HG03064 (cell line): Measurements from ENCODE around the gene NHS.

ENCODE experiments used
- ATAC-seq: cut with Tn5 transposase; IDR thresholded peaks from one replicate; pipeline ENCODE4 v1.9.1; 2021; ENCODE audit warnings: low read depth; ENCODE audit not compliant: unreplicated experiment

NHS gene

DNA sequence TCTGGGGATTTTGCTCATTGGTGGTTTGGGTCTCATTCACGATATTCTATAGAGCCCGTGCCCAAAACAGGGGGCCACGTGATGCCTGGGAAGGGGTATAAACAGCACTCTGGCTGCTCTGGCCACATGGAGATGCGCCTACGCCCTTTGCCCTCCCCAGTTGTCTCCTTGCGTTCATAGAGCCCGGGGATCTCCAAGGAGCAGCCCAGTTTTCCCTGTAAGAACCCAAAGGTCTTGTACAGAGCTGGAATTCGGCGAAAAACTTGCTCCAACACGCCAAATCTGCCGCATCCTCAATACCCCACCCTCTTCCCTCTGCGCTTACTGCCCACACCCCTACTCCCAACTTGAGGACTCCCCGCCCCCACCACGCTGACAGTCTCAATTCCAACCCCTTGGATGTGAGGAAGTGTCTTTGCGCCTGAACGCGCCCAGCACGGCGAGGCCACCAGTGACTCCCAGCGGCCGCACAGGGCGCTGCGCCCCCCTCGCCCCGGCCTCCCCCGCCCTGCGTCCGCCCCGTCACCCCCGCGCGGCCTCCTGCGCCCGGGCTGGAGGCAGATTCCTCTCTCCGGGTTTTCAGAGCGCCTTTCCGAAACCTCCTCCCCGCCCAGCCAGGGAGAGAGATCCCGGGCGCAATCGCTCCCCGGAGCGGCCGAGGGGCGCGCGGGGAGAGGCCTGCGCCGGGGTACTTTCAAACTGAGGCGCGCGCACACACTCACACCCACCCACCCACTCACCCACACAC lies at the start of gene NHS:
Gene NHS, plus strand, starts transcription at position 582 of the 748 bp plus-strand sequence. CDS start 558 bp downstream, outside the sequence.
- no peak for ATAC-seq

DNA sequence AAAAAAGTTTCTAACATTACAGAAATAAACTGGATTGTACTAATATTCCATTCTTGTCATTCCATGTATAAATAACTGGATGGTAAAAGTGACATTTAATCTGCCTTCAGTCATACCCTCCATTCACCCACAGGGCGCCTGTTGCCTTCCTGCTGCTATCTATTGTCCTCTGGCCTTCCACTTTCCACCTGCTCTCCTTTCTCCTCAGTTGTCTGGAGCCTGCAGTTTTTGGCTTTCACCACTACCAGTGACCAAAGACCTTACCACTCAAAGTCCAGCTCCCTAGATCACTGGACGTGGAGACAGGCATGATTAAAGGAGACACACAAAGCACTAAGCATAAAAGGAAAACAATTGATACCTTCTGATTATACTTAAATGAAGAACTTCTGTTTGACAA lies 46.2 kb upstream of the NHS start:
- ATAC-seq = no peak

GRCh38 chrX:17336377-17336776 lies 38.6 kb upstream of the NHS start:
- no peak for ATAC-seq

GRCh38 chrX:17355976-17356375 lies 19.0 kb upstream of the NHS start:
- no peak for ATAC-seq

- ATAC-seq = no peak
Observed at GRCh38 chrX:17359500-17359899, 15.5 kb upstream of the NHS start.

DNA sequence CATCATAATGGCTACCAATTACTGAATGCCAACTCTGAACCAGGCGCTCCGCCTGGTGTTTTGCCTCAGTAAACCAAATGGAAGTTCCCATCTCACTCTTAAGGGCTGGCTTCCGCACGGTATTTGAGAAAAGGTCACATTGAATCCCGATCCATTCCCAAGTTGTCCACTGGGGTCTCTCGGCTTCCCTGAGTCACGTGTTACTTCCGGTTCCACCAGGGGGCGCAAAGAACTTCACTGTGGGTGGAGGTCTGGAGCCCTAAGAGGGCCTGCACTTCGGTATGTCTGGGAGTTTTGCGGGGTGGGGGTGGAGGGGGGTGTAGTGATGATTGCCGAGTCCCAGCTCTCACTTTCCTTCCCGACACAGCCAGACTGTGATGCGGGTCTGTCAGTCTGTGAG lies 13.4 kb upstream of the NHS start:
- no peak for ATAC-seq

- no peak for ATAC-seq
Observed at GRCh38 chrX:17368002-17368401, 7.0 kb upstream of the NHS start.

- ATAC-seq = no peak
Observed at GRCh38 chrX:17369309-17369708, 5.7 kb upstream of the NHS start.

DNA sequence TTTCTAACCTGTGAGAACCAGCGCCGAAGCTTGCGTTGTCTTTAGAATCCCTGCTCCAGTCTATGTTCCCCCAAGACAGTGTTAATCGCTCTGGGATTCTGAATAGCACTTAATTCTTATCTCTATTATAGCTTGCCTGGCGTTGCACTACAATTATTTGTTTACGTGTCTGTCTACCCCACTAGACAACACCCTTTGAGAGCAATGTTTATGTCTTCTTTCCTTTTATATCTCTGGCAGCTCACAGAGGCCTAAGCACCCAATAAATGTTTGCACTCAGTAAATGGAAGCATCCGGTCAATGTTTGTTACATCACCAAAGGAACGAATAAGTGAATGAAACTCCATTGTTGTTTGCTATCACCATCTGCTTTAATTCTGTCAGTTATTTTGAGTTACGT lies 4.8 kb upstream of the NHS start:
- ATAC-seq = no peak

- no peak for ATAC-seq
Observed at GRCh38 chrX:17372052-17372451, 2.9 kb upstream of the NHS start.

DNA sequence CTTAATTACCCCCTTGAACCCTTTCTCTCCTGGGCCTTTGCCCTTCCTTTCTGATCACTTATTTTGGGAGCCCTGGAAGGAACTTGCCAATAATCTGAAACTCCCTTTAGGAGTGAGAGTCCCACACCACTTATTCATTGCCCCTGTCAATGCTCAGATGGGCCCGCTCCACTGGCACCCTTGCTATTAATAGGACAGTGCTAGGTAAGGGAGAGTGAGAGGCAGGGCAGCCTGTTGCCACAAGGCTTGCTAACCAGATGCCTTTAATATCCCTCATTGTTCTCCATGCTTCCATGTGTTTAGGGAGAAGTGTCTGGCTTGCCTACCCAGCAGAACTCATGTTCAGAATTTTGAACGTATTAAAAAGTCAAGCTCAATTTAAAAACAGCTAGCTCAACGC lies 1.7 kb upstream of the NHS start:
- ATAC-seq = no peak

DNA sequence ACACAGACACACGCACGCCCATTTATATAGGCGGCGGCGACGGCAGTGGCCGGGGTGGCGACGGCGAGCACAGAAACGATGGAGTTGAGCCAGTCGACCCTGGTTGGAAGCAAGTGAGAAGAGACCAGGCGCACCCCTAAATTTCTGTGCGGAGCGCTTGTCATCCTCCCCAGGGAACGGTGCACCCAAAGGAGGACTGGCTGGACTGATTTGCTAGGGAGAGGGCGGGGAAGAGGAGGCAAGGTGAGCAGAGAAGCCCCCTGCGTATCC lies 302 bp downstream of the NHS start:
- ATAC-seq = no peak

DNA sequence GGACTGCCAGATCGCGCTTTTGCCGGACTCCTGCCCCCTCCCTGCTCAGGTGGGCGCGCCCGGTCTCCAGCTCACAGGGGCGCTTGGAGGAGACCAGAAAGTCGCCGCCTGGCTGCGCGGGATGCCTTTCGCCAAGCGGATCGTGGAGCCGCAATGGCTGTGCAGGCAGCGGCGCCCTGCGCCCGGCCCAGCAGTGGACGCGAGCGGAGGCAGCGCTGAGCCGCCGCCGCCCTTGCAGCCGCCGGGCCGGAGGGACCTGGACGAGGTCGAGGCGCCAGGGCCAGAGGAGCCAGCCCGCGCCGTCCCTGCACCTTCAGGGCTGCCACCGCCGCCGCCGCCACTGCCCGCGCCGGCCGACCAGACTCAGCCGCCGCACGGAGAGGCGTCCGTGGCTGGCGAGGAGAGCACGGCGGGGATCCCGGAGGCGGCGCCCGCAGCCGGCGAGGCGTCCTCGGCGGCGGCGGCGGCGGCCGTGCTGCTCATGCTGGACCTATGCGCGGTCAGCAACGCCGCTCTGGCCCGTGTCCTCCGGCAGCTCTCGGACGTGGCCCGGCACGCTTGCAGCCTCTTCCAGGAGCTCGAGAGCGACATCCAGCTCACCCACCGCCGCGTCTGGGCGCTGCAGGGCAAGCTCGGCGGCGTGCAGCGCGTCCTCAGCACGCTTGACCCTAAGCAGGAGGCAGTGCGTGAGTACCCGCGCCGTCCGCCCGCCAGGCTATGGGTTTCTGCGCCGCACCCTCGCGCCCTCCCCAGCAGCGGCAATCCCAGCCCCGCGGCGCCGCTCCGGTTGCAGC lies 834 bp downstream of the NHS start:
- no peak for ATAC-seq

- ATAC-seq = no peak
Observed at GRCh38 chrX:17376431-17377077, 1.6 kb downstream of the NHS start.

DNA sequence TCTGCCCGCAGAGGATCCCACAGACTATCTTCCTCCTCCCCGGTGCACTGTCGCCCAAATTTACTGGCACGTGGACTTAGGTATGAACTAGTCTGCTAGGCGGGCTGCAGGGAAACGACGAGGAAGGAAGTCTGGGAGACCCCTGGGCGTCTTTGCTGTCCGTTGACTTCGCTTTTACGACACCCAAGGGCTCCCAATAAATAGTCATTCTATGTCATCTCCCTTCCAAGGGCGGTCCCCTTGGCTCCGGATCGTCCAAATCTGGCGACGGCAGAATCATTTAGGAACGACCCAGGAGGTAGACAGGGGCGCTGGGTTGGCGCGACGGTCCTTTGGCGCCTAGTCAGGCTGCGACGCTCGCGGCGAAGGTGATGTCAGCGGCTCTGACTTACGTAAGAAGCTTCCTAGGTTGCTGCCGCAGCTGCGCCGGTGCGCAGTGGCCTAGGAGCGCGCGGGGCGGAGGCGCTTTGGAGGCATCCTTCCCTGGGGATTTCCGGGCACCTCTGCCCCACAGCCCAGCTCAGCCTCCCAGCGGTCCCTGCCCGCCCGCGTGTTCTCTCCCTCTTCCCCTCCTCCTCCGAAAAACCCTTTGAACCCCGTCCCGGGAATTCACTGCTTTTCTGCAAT lies 2.2 kb downstream of the NHS start:
- ATAC-seq = no peak

- ATAC-seq = no peak
Observed at GRCh38 chrX:17377795-17378194, 2.8 kb downstream of the NHS start.

- no peak for ATAC-seq
Observed at GRCh38 chrX:17380221-17380620, 5.2 kb downstream of the NHS start.

DNA sequence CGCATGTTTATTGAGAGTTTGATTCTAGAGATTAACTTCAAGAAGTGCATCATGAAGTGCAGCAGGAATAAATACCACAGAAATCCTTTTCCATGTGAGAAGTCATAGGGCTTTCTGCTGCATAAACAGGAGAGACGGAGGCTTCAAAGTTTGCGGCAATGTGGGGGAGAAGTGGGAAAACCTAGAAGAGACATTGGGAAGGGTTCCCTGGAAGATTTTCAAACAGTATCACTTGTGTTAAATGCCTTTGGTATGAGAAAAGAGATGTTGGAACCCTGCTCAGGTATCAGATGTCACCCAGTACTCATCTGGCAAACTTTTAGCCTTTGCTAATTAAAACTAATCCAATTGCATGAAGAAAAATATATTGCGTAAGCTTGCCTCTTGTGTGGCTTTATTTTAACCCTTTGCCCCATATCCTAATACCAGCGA lies 15.4 kb downstream of the NHS start:
- ATAC-seq = no peak

DNA sequence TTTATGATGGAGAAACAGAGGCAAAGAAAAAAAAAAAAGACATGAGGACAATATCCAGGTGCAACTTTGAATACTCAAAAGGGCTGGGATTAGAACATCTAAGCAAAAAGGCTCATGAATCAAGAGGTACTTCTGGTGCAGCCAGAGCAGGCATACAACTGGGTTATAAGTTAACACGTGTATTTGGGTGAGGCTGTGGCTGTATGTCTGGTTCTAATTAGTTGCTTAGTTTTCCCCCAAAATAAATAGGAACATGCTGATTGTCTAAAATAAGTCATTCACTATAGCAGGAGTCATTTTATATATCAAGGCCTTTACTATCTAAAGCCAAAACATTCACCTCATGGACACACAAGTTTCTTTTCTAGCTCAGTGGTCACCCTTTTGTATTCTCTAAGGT lies 20.2 kb downstream of the NHS start:
- no peak for ATAC-seq

DNA sequence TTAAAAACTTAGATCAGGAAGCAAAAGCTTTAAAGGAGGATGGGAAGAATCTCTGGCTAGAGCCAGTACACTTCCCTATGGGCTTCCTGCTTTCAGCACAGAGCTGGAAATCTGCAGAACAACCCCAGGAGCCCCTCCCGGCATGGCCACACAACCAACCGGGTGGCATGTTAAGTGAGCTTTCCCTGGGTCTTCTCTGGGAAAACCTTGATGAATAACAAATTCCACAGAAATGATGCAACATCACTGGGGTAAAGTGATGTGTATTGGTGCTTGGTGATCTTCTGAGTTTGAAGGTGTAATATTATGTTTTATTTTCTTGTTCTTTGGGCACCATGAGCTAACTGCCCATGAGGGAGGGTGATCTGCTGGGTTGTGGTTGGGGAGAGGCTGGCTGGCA lies 22.1 kb downstream of the NHS start:
- no peak for ATAC-seq

GRCh38 chrX:17403189-17403691 lies 28.2 kb downstream of the NHS start:
- ATAC-seq = no peak
